Measurements from ENCODE around the gene ZNF205. TPM values are rescaled to one million over a fixed set of nuclear protein-coding genes. Genes with fewer than 3 reads are reported as not detected.
A peak's percentile ranks its signal among the peaks of the same experiment; 100 is the strongest.

The ZNF205 gene
- total RNA-seq, 1 donor from 2014 or later = 7.3 TPM

DNA sequence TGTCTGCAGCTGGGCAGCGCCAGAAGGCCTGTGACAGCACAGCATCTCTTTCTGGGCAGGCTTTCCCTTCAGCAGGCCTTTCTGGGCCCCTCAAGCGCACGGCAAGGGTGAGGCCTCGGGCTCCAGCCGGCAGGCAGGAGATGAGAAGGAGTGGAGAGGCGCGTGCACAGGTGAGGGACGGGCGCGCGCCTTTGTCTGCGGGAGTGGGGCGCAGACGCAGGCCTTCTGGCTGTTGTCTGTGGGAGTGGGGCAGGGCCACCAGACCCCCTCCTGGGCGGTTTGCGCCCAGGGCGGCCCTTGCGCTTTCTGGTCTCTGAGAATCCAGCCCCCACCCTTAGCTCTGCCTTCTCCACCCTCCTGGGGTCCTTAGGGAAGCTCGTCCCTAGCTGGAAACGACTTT lies 6.5 kb downstream of the ZNF205 start:
- peaks cover 23 to 32% (median 25%) of the 10 kb centered on the region in 3 donors for H3K36me3 ChIP-seq (ENCODE audit: control insufficient read depth in 3 of 3, insufficient read depth in 3 of 3, low read length in 3 of 3)

DNA sequence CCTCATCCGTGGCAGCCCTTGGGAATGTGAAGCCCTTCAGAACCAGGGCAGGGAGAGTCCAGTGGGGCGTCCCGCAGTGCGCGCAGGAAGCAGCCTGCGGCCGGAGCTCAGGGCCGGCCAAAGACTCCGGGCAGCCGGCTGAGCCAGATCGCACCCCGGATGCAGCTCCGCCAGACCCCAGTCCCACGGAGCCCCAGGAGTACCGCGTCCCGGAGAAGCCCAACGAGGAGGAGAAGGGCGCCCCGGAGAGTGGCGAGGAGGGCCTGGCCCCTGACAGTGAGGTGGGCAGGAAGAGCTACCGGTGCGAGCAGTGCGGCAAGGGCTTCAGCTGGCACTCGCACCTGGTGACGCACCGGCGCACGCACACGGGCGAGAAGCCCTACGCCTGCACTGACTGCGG lies 6.9 kb downstream of the ZNF205 start:
- Histone ChIP-seq H3K4me3 (ENCODE audit: low read length in 3 of 3) (no peak overlapping the region), H3K4me1 (ENCODE audit: control insufficient read depth in 3 of 3, insufficient read depth in 3 of 3, low read length in 3 of 3) (peaks cover 19 to 22% (median 20%) of the 10 kb centered on the region in 3 donors), H3K9ac (ENCODE audit: low read depth in 1 of 3, low read length in 3 of 3) (no peak overlapping the region), H3K27me3 (ENCODE audit: control insufficient read depth in 3 of 3, insufficient read depth in 3 of 3, low read length in 3 of 3) (no peaks in the 10 kb centered on the region), H3K9me3 (ENCODE audit: control insufficient read depth in 3 of 3, low read length in 3 of 3) (no peaks in the 10 kb centered on the region), H3K36me3 (ENCODE audit: control insufficient read depth in 3 of 3, insufficient read depth in 3 of 3, low read length in 3 of 3) (peaks cover 21 to 29% (median 23%) of the 10 kb centered on the region in 3 donors), H3K27ac (ENCODE audit: low read depth, low read length) (no peak overlapping the region)

More for the DNA sequence above, 6.5 kb downstream of the ZNF205 start:
- H3K4me3 ChIP-seq (ENCODE audit: low read length in 3 of 3) = no peak overlapping the region
- no peak overlapping the region for H3K27ac ChIP-seq (ENCODE audit: low read depth, low read length)
- H3K4me1 ChIP-seq (ENCODE audit: control insufficient read depth in 3 of 3, insufficient read depth in 3 of 3, low read length in 3 of 3) = peaks cover 21 to 23% (median 22%) of the 10 kb centered on the region in 3 donors
- no peaks in the 10 kb centered on the region for H3K27me3 ChIP-seq (ENCODE audit: control insufficient read depth in 3 of 3, insufficient read depth in 3 of 3, low read length in 3 of 3)
- H3K9me3 ChIP-seq (ENCODE audit: control insufficient read depth in 3 of 3, low read length in 3 of 3) = no peaks in the 10 kb centered on the region
- H3K9ac ChIP-seq (ENCODE audit: low read depth in 1 of 3, low read length in 3 of 3) = no peak overlapping the region

DNA sequence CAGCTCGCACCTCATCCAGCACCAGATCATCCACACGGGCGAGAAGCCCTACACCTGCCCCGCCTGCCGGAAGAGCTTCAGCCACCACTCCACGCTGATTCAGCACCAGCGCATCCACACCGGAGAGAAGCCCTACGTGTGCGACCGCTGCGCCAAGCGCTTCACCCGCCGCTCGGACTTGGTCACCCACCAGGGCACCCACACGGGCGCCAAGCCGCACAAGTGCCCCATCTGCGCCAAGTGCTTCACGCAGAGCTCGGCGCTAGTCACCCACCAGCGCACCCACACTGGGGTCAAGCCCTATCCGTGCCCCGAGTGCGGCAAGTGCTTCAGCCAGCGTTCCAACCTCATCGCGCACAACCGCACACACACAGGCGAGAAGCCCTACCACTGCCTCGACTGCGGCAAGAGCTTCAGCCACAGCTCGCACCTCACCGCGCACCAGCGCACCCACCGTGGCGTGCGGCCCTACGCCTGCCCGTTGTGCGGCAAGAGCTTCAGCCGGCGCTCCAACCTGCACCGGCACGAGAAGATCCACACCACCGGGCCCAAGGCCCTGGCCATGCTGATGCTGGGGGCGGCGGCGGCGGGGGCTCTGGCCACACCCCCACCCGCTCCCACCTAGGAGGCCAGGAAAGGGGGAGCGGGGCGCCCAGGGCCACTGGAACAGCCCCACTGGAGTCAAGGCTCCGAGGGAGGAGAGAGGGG lies 7.5 kb downstream of the ZNF205 start:
- H3K36me3 ChIP-seq (ENCODE audit: control insufficient read depth in 3 of 3, insufficient read depth in 3 of 3, low read length in 3 of 3) = peaks cover 15 to 24% (median 18%) of the 10 kb centered on the region in 3 donors
- H3K27ac ChIP-seq (ENCODE audit: low read depth, low read length) = no peak overlapping the region
- H3K4me1 ChIP-seq (ENCODE audit: control insufficient read depth in 3 of 3, insufficient read depth in 3 of 3, low read length in 3 of 3) = peaks cover 21 to 24% (median 23%) of the 10 kb centered on the region in 3 donors
- no peaks in the 10 kb centered on the region for H3K9me3 ChIP-seq (ENCODE audit: control insufficient read depth in 3 of 3, low read length in 3 of 3)
- H3K9ac ChIP-seq (ENCODE audit: low read depth in 1 of 3, low read length in 3 of 3) = no peak overlapping the region
- no peak overlapping the region for H3K4me3 ChIP-seq (ENCODE audit: low read length in 3 of 3)
- H3K27me3 ChIP-seq (ENCODE audit: control insufficient read depth in 3 of 3, insufficient read depth in 3 of 3, low read length in 3 of 3) = no peaks in the 10 kb centered on the region

DNA sequence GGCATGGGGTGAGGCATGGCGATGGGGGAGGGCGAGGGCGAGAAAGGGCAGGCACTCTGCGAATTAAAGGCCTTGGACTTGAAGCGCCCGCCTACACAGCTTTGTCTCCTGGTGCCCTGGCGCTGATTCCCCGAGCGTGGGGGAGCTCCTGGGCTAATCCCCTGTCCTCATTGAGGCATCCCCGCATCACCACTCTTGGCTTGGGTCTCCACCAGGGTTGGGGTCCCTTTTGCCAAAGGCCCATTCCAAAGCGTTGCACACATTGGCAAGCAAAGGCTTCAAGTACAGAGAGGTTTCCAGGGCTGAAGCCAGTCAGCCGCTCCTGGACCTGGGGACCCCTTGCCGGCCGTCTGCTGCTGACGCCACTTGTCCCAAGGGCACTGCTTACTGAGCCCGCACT lies 8.0 kb downstream of the ZNF205 start:
- Histone ChIP-seq H3K9me3 (ENCODE audit: control insufficient read depth in 3 of 3, low read length in 3 of 3) (no peaks in the 10 kb centered on the region), H3K36me3 (ENCODE audit: control insufficient read depth in 3 of 3, insufficient read depth in 3 of 3, low read length in 3 of 3) (peaks cover 9 to 19% (median 14%) of the 10 kb centered on the region in 3 donors), H3K27ac (ENCODE audit: low read depth, low read length) (no peak overlapping the region)

DNA sequence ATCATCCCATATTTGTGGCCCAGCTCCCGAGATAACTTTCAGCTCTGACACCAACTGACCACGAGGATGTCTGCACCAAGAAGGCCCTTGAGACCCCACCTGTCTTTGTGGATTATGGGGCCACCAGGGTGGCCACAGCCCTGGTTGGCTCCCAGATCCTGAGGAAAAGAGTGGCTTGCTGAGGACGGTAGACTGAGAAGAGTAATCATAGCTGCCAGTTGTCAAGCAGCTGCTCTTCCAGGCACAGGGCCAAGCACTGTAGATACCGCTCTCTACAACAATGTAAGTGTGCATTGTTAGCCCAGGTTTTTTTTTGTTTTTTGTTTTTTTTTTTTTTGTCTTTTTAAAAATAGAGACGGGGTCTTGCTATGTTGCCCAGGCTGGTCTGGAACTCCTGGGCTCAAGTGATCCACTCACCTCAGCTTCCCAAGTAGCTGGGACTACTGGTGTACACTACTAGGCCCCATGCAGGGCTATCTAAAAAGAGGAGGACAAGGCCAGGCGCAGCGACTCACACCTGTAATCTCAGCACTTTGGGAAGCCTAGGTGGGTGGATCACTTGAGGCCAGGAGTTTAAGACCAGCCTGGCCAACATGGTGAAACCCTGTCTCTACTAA lies 9.6 kb downstream of the ZNF205 start:
- H3K9me3 ChIP-seq (ENCODE audit: control insufficient read depth in 3 of 3, low read length in 3 of 3) = no peaks in the 10 kb centered on the region
- H3K36me3 ChIP-seq (ENCODE audit: control insufficient read depth in 3 of 3, insufficient read depth in 3 of 3, low read length in 3 of 3) = peaks cover 8 to 19% (median 12%) of the 10 kb centered on the region in 3 donors

More for the DNA sequence above, 8.0 kb downstream of the ZNF205 start:
- Histone ChIP-seq H3K4me1 (ENCODE audit: control insufficient read depth in 3 of 3, insufficient read depth in 3 of 3, low read length in 3 of 3) (peaks cover 23 to 30% (median 26%) of the 10 kb centered on the region in 3 donors), H3K9ac (ENCODE audit: low read depth in 1 of 3, low read length in 3 of 3) (no peak overlapping the region), H3K27me3 (ENCODE audit: control insufficient read depth in 3 of 3, insufficient read depth in 3 of 3, low read length in 3 of 3) (no peaks in the 10 kb centered on the region), H3K4me3 (ENCODE audit: low read length in 3 of 3) (no peak overlapping the region)

DNA sequence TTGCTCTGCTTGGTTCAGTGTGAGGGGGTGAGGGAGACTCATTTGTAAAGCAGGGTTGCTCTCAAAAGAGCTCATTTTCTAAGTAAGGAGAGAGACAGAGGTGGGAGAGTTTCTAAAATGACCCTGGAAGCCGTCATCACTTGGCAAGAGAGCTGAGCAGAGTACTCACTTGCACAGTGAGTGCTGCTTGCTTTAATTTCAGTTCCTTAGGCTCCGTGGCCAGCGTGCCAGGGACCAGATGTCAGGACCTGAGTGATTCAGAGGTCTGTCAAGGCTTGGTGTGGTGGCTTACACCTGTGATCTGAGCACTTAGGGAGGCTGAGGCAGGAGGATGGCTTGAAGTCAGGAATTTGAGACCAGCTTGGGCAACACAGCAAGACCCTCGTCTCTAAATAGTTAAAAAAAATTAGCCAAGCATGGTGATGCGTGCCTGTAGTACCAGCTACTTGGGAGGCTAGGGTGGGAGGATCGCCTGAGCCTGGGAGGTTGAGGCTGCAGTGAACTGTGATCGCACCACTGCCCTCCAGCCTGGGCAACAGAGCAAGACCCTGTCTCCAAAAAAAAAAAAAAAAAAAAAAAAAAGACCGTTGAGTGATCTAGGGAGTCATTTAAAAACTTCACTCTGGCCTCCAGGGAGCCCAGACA lies 10.7 kb downstream of the ZNF205 start:
- Histone ChIP-seq H3K9ac (ENCODE audit: low read depth in 1 of 3, low read length in 3 of 3) (peak overlapping the region in 1 of 3 donors; percentile 79), H3K4me3 (ENCODE audit: low read length in 3 of 3) (peak overlapping the region in 1 of 3 donors; percentile 23), H3K36me3 (ENCODE audit: control insufficient read depth in 3 of 3, insufficient read depth in 3 of 3, low read length in 3 of 3) (peaks cover 14 to 19% (median 15%) of the 10 kb centered on the region in 3 donors), H3K9me3 (ENCODE audit: control insufficient read depth in 3 of 3, low read length in 3 of 3) (no peaks in the 10 kb centered on the region), H3K27ac (ENCODE audit: low read depth, low read length) (no peak overlapping the region), H3K27me3 (ENCODE audit: control insufficient read depth in 3 of 3, insufficient read depth in 3 of 3, low read length in 3 of 3) (no peaks in the 10 kb centered on the region), H3K4me1 (ENCODE audit: control insufficient read depth in 3 of 3, insufficient read depth in 3 of 3, low read length in 3 of 3) (peaks cover 26 to 30% (median 26%) of the 10 kb centered on the region in 3 donors)

More for the DNA sequence above, 9.6 kb downstream of the ZNF205 start:
- H3K27ac ChIP-seq (ENCODE audit: low read depth, low read length) = no peak overlapping the region
- peaks cover 23 to 30% (median 26%) of the 10 kb centered on the region in 3 donors for H3K4me1 ChIP-seq (ENCODE audit: control insufficient read depth in 3 of 3, insufficient read depth in 3 of 3, low read length in 3 of 3)
- no peak overlapping the region for H3K4me3 ChIP-seq (ENCODE audit: low read length in 3 of 3)
- no peaks in the 10 kb centered on the region for H3K27me3 ChIP-seq (ENCODE audit: control insufficient read depth in 3 of 3, insufficient read depth in 3 of 3, low read length in 3 of 3)
- peak overlapping the region in 1 of 3 donors; percentile 33 for H3K9ac ChIP-seq (ENCODE audit: low read depth in 1 of 3, low read length in 3 of 3)

DNA sequence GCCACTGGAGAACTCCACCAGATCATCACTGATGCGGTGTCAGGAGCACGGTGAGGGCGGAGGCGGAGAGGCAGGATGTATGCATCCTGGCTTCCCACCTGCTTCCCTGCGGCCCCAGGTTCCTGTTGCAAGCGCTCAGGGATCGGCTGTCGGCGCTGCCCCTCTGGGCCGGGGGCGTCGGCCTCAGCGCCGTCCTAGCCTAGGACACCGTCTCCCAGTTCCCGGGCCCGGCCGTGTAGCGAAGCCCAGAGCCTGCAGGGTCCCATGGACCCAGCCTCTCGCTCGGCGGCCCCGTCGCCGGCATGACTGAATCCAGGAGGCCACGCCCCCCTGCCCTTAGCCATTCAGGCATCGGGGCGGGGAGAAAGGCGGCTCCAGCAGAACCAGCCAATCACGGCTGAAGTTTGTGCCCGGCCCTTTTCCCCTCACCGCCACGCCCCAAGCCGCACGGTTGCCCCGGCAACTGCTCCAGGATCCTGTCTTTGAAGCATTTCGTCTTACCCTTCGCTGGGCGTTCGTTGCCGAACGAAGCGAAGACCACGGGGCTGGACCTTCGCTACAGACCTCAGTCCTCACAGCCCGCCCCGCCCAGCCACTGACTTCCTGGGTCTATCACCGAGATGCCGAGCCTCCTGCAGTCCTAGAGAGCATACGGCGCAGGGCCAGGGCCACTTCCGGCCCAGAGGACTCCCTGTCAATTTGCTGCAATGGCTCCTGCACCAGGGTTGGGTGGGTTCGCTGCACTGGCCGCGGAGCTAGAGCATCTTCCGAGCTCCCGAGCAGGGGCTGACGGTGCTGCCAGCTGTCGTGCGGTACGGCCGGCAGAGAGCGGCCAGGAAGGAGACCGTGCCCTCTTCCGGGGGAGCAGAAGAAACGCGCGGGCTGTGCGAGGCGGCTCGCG lies 11.8 kb downstream of the ZNF205 start:
- Histone ChIP-seq H3K9ac (ENCODE audit: low read depth in 1 of 3, low read length in 3 of 3) (peak overlapping the region; percentile 74 to 79 (median 79)), H3K4me3 (ENCODE audit: low read length in 3 of 3) (peak overlapping the region; percentile 76 to 90 (median 88)), H3K4me1 (ENCODE audit: control insufficient read depth in 3 of 3, insufficient read depth in 3 of 3, low read length in 3 of 3) (peaks cover 33 to 40% (median 36%) of the 10 kb centered on the region in 3 donors), H3K9me3 (ENCODE audit: control insufficient read depth in 3 of 3, low read length in 3 of 3) (no peaks in the 10 kb centered on the region), H3K27ac (ENCODE audit: low read depth, low read length) (peak overlapping the region; percentile 32), H3K27me3 (ENCODE audit: control insufficient read depth in 3 of 3, insufficient read depth in 3 of 3, low read length in 3 of 3) (no peaks in the 10 kb centered on the region), H3K36me3 (ENCODE audit: control insufficient read depth in 3 of 3, insufficient read depth in 3 of 3, low read length in 3 of 3) (peaks cover 14 to 19% (median 14%) of the 10 kb centered on the region in 3 donors)

DNA sequence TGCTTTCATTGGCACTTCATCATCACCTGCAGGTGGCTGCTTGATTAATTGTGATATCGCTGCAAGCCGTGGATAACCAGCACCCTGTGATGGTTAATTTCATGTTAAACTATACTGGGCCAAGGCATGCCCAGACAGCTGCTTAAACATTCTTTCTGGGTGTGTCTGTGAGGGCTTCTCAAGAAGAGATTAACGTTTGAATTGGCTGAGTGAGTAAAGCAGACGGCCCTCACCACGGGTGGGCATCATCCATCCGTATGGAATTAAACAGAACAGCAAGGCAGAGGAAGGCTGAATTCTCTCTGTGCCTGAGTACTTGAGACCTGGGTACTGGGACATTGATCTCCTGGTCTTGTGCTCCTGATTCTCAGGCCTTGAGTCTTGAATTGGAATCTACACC lies 15.4 kb downstream of the ZNF205 start:
- no peak overlapping the region for H3K4me3 ChIP-seq (ENCODE audit: low read length in 3 of 3)
- H3K9ac ChIP-seq (ENCODE audit: low read depth in 1 of 3, low read length in 3 of 3) = no peak overlapping the region
- H3K4me1 ChIP-seq (ENCODE audit: control insufficient read depth in 3 of 3, insufficient read depth in 3 of 3, low read length in 3 of 3) = peaks cover 32 to 48% (median 42%) of the 10 kb centered on the region in 3 donors
- H3K27me3 ChIP-seq (ENCODE audit: control insufficient read depth in 3 of 3, insufficient read depth in 3 of 3, low read length in 3 of 3) = no peaks in the 10 kb centered on the region
- H3K36me3 ChIP-seq (ENCODE audit: control insufficient read depth in 3 of 3, insufficient read depth in 3 of 3, low read length in 3 of 3) = peaks cover 10 to 15% (median 13%) of the 10 kb centered on the region in 3 donors
- no peaks in the 10 kb centered on the region for H3K9me3 ChIP-seq (ENCODE audit: control insufficient read depth in 3 of 3, low read length in 3 of 3)
- H3K27ac ChIP-seq (ENCODE audit: low read depth, low read length) = no peak overlapping the region
